ENCODE results near the gene RAD51C. TPM values are rescaled to one million over a fixed set of nuclear protein-coding genes. Genes with fewer than 3 reads are reported as not detected.

Gene RAD51C
- total RNA-seq, 1 donor = 9.1 TPM

GRCh38 chr17:58694826-58695225, 2.4 kb downstream of the RAD51C start:
- H3K27me3 ChIP-seq (ENCODE audit: insufficient read depth, low read length) = no peaks in the 10 kb centered on the region
- H3K4me1 ChIP-seq (ENCODE audit: insufficient read depth, low read length) = peaks cover 18% of the 10 kb centered on the region
- H3K9me3 ChIP-seq (ENCODE audit: low read depth, low read length) = no peaks in the 10 kb centered on the region
- no peak overlapping the region for H3K4me3 ChIP-seq (ENCODE audit: low read length)

GRCh38 chr17:58699771-58700170, 7.4 kb downstream of the RAD51C start:
- Histone ChIP-seq H3K27me3 (ENCODE audit: insufficient read depth, low read length) (no peaks in the 10 kb centered on the region), H3K4me1 (ENCODE audit: insufficient read depth, low read length) (no peaks in the 10 kb centered on the region), H3K9me3 (ENCODE audit: low read depth, low read length) (no peaks in the 10 kb centered on the region), H3K4me3 (ENCODE audit: low read length) (no peak overlapping the region)

- Histone ChIP-seq H3K27me3 (ENCODE audit: insufficient read depth, low read length) (no peaks in the 10 kb centered on the region), H3K4me3 (ENCODE audit: low read length) (no peak overlapping the region), H3K4me1 (ENCODE audit: insufficient read depth, low read length) (no peaks in the 10 kb centered on the region), H3K9me3 (ENCODE audit: low read depth, low read length) (no peaks in the 10 kb centered on the region)
Observed at GRCh38 chr17:58702045-58702476, 9.7 kb downstream of the RAD51C start.

GRCh38 chr17:58702708-58703107, 10.3 kb downstream of the RAD51C start:
- H3K9me3 ChIP-seq (ENCODE audit: low read depth, low read length) = no peaks in the 10 kb centered on the region
- H3K4me3 ChIP-seq (ENCODE audit: low read length) = no peak overlapping the region
- H3K27me3 ChIP-seq (ENCODE audit: insufficient read depth, low read length) = no peaks in the 10 kb centered on the region
- no peaks in the 10 kb centered on the region for H3K4me1 ChIP-seq (ENCODE audit: insufficient read depth, low read length)

GRCh38 chr17:58703137-58703915, 10.9 kb downstream of the RAD51C start:
- Histone ChIP-seq H3K27me3 (ENCODE audit: insufficient read depth, low read length) (no peaks in the 10 kb centered on the region), H3K9me3 (ENCODE audit: low read depth, low read length) (no peaks in the 10 kb centered on the region), H3K4me1 (ENCODE audit: insufficient read depth, low read length) (no peaks in the 10 kb centered on the region), H3K4me3 (ENCODE audit: low read length) (no peak overlapping the region)

- Histone ChIP-seq H3K27me3 (ENCODE audit: insufficient read depth, low read length) (no peaks in the 10 kb centered on the region), H3K9me3 (ENCODE audit: low read depth, low read length) (no peaks in the 10 kb centered on the region), H3K4me1 (ENCODE audit: insufficient read depth, low read length) (no peaks in the 10 kb centered on the region), H3K4me3 (ENCODE audit: low read length) (no peak overlapping the region)
Observed at GRCh38 chr17:58703916-58704286, 11.5 kb downstream of the RAD51C start.

GRCh38 chr17:58706351-58707140, 14.1 kb downstream of the RAD51C start:
- Histone ChIP-seq H3K9me3 (ENCODE audit: low read depth, low read length) (no peaks in the 10 kb centered on the region), H3K4me3 (ENCODE audit: low read length) (no peak overlapping the region), H3K27me3 (ENCODE audit: insufficient read depth, low read length) (no peaks in the 10 kb centered on the region), H3K4me1 (ENCODE audit: insufficient read depth, low read length) (no peaks in the 10 kb centered on the region)

- Histone ChIP-seq H3K9me3 (ENCODE audit: low read depth, low read length) (no peaks in the 10 kb centered on the region), H3K4me3 (ENCODE audit: low read length) (no peak overlapping the region), H3K27me3 (ENCODE audit: insufficient read depth, low read length) (no peaks in the 10 kb centered on the region), H3K4me1 (ENCODE audit: insufficient read depth, low read length) (no peaks in the 10 kb centered on the region)
Observed at GRCh38 chr17:58710948-58711552, 18.6 kb downstream of the RAD51C start.

GRCh38 chr17:58722274-58722673, 29.9 kb downstream of the RAD51C start:
- Histone ChIP-seq H3K9me3 (ENCODE audit: low read depth, low read length) (no peaks in the 10 kb centered on the region), H3K4me3 (ENCODE audit: low read length) (no peak overlapping the region), H3K27me3 (ENCODE audit: insufficient read depth, low read length) (no peaks in the 10 kb centered on the region), H3K4me1 (ENCODE audit: insufficient read depth, low read length) (no peaks in the 10 kb centered on the region)

- H3K4me3 ChIP-seq (ENCODE audit: low read length) = no peak overlapping the region
- H3K27me3 ChIP-seq (ENCODE audit: insufficient read depth, low read length) = no peaks in the 10 kb centered on the region
- H3K4me1 ChIP-seq (ENCODE audit: insufficient read depth, low read length) = no peaks in the 10 kb centered on the region
- no peaks in the 10 kb centered on the region for H3K9me3 ChIP-seq (ENCODE audit: low read depth, low read length)
Observed at GRCh38 chr17:58722696-58723095, 30.3 kb downstream of the RAD51C start.

- Histone ChIP-seq H3K4me3 (ENCODE audit: low read length) (no peak overlapping the region), H3K27me3 (ENCODE audit: insufficient read depth, low read length) (no peaks in the 10 kb centered on the region), H3K9me3 (ENCODE audit: low read depth, low read length) (no peaks in the 10 kb centered on the region), H3K4me1 (ENCODE audit: insufficient read depth, low read length) (no peaks in the 10 kb centered on the region)
Observed at GRCh38 chr17:58728798-58729197, 36.4 kb downstream of the RAD51C start.

- Histone ChIP-seq H3K4me1 (ENCODE audit: insufficient read depth, low read length) (no peaks in the 10 kb centered on the region), H3K27me3 (ENCODE audit: insufficient read depth, low read length) (no peaks in the 10 kb centered on the region), H3K4me3 (ENCODE audit: low read length) (no peak overlapping the region), H3K9me3 (ENCODE audit: low read depth, low read length) (no peaks in the 10 kb centered on the region)
Observed at GRCh38 chr17:58730937-58731336, 38.5 kb downstream of the RAD51C start.

GRCh38 chr17:58734040-58734439, 41.6 kb downstream of the RAD51C start:
- no peaks in the 10 kb centered on the region for H3K9me3 ChIP-seq (ENCODE audit: low read depth, low read length)
- no peak overlapping the region for H3K4me3 ChIP-seq (ENCODE audit: low read length)
- H3K4me1 ChIP-seq (ENCODE audit: insufficient read depth, low read length) = no peaks in the 10 kb centered on the region
- H3K27me3 ChIP-seq (ENCODE audit: insufficient read depth, low read length) = no peaks in the 10 kb centered on the region

- H3K9me3 ChIP-seq (ENCODE audit: low read depth, low read length) = no peaks in the 10 kb centered on the region
- no peaks in the 10 kb centered on the region for H3K27me3 ChIP-seq (ENCODE audit: insufficient read depth, low read length)
- H3K4me1 ChIP-seq (ENCODE audit: insufficient read depth, low read length) = no peaks in the 10 kb centered on the region
- H3K4me3 ChIP-seq (ENCODE audit: low read length) = no peak overlapping the region
Observed at GRCh38 chr17:58734811-58735210, 42.4 kb downstream of the RAD51C start.

- H3K4me1 ChIP-seq (ENCODE audit: insufficient read depth, low read length) = no peaks in the 10 kb centered on the region
- no peaks in the 10 kb centered on the region for H3K9me3 ChIP-seq (ENCODE audit: low read depth, low read length)
Observed at GRCh38 chr17:58741121-58741625, 48.8 kb downstream of the RAD51C start.

More at GRCh38 chr17:58741121-58741625, 48.8 kb downstream of the RAD51C start:
- H3K4me3 ChIP-seq (ENCODE audit: low read length) = no peak overlapping the region
- H3K27me3 ChIP-seq (ENCODE audit: insufficient read depth, low read length) = no peaks in the 10 kb centered on the region
